IPS DF 6.9 (cell line): Measurements from ENCODE around the gene POSTN.

Experiments used
- DNase-seq: peaks from one replicate; pipeline ENCODE4 v3.0.0-alpha.2; 2013; ENCODE audit warnings: low read depth, low spot score
- H3K27ac ChIP-seq: one replicate; pipeline ENCODE4 v1.5.1; 2013; ENCODE audit warnings: low read length, control low read depth
- H3K27me3 ChIP-seq: 2 replicates; pipeline ENCODE4 v1.6.1; 2013; ENCODE audit warnings: mild to moderate bottlenecking, low read length; ENCODE audit not compliant: control insufficient read depth, insufficient read depth
- H3K36me3 ChIP-seq: 2 replicates; pipeline ENCODE4 v1.6.1; 2013; ENCODE audit warnings: low read length; ENCODE audit not compliant: control insufficient read depth, insufficient read depth
- H3K4me1 ChIP-seq: 2 replicates; pipeline ENCODE4 v1.6.1; 2013; ENCODE audit warnings: low read length; ENCODE audit not compliant: control insufficient read depth, insufficient read depth
- H3K4me3 ChIP-seq: 2 replicates; pipeline ENCODE4 v1.5.1; 2013; ENCODE audit warnings: mild to moderate bottlenecking, low read length
- H3K9me3 ChIP-seq: 2 replicates; pipeline ENCODE4 v1.6.1; 2013; ENCODE audit warnings: low read length, inconsistent platforms; ENCODE audit not compliant: control insufficient read depth, insufficient read depth
- WGBS: extraction: QIAGEN DNeasy Blood & Tissue Kit; methylation state at CpG from one replicate; pipeline ENCODE4 v1.1.7; 2013; ENCODE audit warnings: mixed read lengths, missing lambda C conversion rate; ENCODE audit not compliant: insufficient read length, insufficient coverage; 5-methylcytosine and 5-hydroxymethylcytosine counted together

Gene POSTN

GRCh38 chr13:37526710-37527473 is 71.7 kb downstream of the POSTN start:
- Histone ChIP-seq H3K9me3 (no peaks in the 10 kb centered on the region), H3K27me3 (no peaks in the 10 kb centered on the region), H3K27ac (no peak overlapping the region), H3K36me3 (no peaks in the 10 kb centered on the region), H3K4me3 (no peak overlapping the region), H3K4me1 (no peaks in the 10 kb centered on the region)
- no peak for DNase-seq
- WGBS = no CpG with 5 or more reads among the region's 3 CpGs

DNA sequence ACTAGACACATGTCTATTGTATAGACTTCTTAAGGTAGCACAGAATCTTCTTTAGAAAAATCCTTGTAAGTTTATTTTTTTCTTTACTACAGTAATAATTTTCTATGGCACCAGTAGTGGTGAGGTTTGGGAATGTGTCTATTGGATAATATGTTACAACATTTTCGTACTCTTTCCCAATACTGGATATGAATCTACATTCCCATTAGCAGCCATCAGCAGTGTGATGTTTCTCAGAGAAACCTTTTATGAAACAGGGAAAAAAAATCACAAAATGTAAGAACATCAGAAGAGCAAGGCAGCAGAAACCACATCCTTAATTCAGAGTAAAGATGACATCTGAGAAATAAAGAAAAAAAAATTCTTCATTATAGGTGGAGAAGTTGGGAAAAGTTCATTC is 83.3 kb downstream of the POSTN start:
- no peaks in the 10 kb centered on the region for H3K4me1 ChIP-seq
- no CpG with 5 or more reads among the region's 1 CpG for WGBS
- H3K27me3 ChIP-seq = no peaks in the 10 kb centered on the region
- no peaks in the 10 kb centered on the region for H3K9me3 ChIP-seq
- no peaks in the 10 kb centered on the region for H3K36me3 ChIP-seq
- H3K4me3 ChIP-seq = no peak overlapping the region
- DNase-seq = no peak
- no peak overlapping the region for H3K27ac ChIP-seq
